ENCODE data around the gene LCE4A.

LCE4A gene

DNA sequence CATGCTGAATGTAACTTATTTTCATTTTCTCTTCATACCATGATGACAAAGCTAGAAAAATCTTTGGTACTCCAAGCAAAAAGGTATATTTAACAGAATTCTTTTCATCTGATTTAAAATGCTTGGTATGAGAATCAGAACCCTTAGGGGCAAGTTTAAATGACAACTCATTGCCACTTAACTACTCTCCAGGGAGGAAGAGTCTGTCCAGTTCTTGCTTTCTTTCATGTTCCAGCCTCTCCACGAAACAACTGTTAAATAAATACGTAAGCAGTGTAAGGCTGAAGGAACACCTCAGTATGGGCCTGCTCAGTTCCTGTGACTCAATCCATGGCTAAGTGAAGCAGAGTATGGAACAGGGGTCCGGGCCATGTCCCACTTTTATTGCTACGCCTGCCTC is 8.2 kb upstream of the LCE4A start:
- H3K9me3 ChIP-seq (ENCODE audit: control insufficient read depth, low read length) = no peaks in the 10 kb centered on the region
- H3K27me3 ChIP-seq (ENCODE audit: control insufficient read depth, insufficient read depth, low read length) = no peaks in the 10 kb centered on the region
- H3K4me3 ChIP-seq (ENCODE audit: low read length) = no peak overlapping the region
- no peak overlapping the region for H3K9ac ChIP-seq (ENCODE audit: low read length)
- H3K36me3 ChIP-seq (ENCODE audit: control insufficient read depth, insufficient read depth, low read length) = no peaks in the 10 kb centered on the region
- H3K4me1 ChIP-seq (ENCODE audit: control insufficient read depth, insufficient read depth, low read length) = no peaks in the 10 kb centered on the region

GRCh38 chr1:152718238-152718637 is 10.3 kb downstream of the LCE4A start:
- Histone ChIP-seq H3K4me1 (ENCODE audit: control insufficient read depth, insufficient read depth, low read length) (no peaks in the 10 kb centered on the region), H3K9ac (ENCODE audit: low read length) (no peak overlapping the region), H3K27me3 (ENCODE audit: control insufficient read depth, insufficient read depth, low read length) (no peaks in the 10 kb centered on the region), H3K4me3 (ENCODE audit: low read length) (no peak overlapping the region), H3K9me3 (ENCODE audit: control insufficient read depth, low read length) (no peaks in the 10 kb centered on the region), H3K36me3 (ENCODE audit: control insufficient read depth, insufficient read depth, low read length) (no peaks in the 10 kb centered on the region)

GRCh38 chr1:152725261-152725660 is 17.3 kb downstream of the LCE4A start:
- H3K9me3 ChIP-seq (ENCODE audit: control insufficient read depth, low read length) = no peaks in the 10 kb centered on the region
- no peak overlapping the region for H3K9ac ChIP-seq (ENCODE audit: low read length)
- H3K4me1 ChIP-seq (ENCODE audit: control insufficient read depth, insufficient read depth, low read length) = no peaks in the 10 kb centered on the region
- H3K36me3 ChIP-seq (ENCODE audit: control insufficient read depth, insufficient read depth, low read length) = no peaks in the 10 kb centered on the region
- H3K27me3 ChIP-seq (ENCODE audit: control insufficient read depth, insufficient read depth, low read length) = peaks cover 6% of the 10 kb centered on the region
- H3K4me3 ChIP-seq (ENCODE audit: low read length) = no peak overlapping the region

DNA sequence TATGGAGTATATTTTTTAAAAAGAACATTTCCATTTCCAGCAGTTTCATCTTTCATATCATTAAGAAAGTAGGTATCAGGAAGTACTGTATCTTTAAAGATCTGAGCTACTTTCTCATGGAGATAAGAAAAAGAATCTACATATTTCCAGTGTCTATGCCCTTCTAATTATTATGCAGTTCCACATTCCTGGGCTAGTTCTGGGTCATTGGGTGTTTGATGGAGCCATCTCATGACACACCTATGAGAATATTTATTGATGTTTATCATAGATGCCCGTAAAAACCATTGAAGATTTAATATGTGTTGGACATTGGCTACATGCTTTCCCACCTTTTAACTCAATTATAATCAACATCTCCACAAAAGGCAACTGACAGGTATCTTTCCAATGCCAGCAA is 21.0 kb downstream of the LCE4A start:
- H3K36me3 ChIP-seq (ENCODE audit: control insufficient read depth, insufficient read depth, low read length) = no peaks in the 10 kb centered on the region
- no peaks in the 10 kb centered on the region for H3K9me3 ChIP-seq (ENCODE audit: control insufficient read depth, low read length)
- no peak overlapping the region for H3K9ac ChIP-seq (ENCODE audit: low read length)
- no peaks in the 10 kb centered on the region for H3K4me1 ChIP-seq (ENCODE audit: control insufficient read depth, insufficient read depth, low read length)
- H3K4me3 ChIP-seq (ENCODE audit: low read length) = no peak overlapping the region
- H3K27me3 ChIP-seq (ENCODE audit: control insufficient read depth, insufficient read depth, low read length) = peaks cover 6% of the 10 kb centered on the region

GRCh38 chr1:152735648-152736047 is 27.7 kb downstream of the LCE4A start:
- Histone ChIP-seq H3K9ac (ENCODE audit: low read length) (no peak overlapping the region), H3K4me1 (ENCODE audit: control insufficient read depth, insufficient read depth, low read length) (no peaks in the 10 kb centered on the region), H3K36me3 (ENCODE audit: control insufficient read depth, insufficient read depth, low read length) (no peaks in the 10 kb centered on the region), H3K27me3 (ENCODE audit: control insufficient read depth, insufficient read depth, low read length) (no peaks in the 10 kb centered on the region), H3K4me3 (ENCODE audit: low read length) (no peak overlapping the region), H3K9me3 (ENCODE audit: control insufficient read depth, low read length) (no peaks in the 10 kb centered on the region)

DNA sequence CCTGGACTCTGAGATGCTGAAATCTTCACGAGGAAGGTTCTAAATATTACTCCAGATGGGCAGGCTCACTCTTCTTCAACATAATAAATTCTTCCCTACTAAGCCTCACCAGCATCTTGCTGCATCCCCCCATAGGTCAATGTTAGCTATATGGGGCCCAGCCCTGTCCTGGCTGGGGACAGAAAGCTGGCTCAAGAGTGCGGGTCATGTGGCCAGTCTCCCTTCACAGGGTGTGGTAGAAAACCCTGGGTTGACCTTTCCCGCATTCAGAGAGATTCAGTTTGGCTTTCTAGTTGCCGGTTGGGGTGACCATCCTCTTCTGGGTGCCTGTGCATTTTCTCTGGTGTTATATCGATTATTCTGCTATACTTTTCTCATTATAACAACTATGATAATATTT is 30.0 kb downstream of the LCE4A start:
- no peaks in the 10 kb centered on the region for H3K4me1 ChIP-seq (ENCODE audit: control insufficient read depth, insufficient read depth, low read length)
- no peaks in the 10 kb centered on the region for H3K9me3 ChIP-seq (ENCODE audit: control insufficient read depth, low read length)
- no peaks in the 10 kb centered on the region for H3K36me3 ChIP-seq (ENCODE audit: control insufficient read depth, insufficient read depth, low read length)
- H3K4me3 ChIP-seq (ENCODE audit: low read length) = no peak overlapping the region
- no peak overlapping the region for H3K9ac ChIP-seq (ENCODE audit: low read length)
- no peaks in the 10 kb centered on the region for H3K27me3 ChIP-seq (ENCODE audit: control insufficient read depth, insufficient read depth, low read length)

GRCh38 chr1:152739841-152740240 is 31.9 kb downstream of the LCE4A start:
- H3K9ac ChIP-seq (ENCODE audit: low read length) = no peak overlapping the region
- H3K36me3 ChIP-seq (ENCODE audit: control insufficient read depth, insufficient read depth, low read length) = no peaks in the 10 kb centered on the region
- H3K4me1 ChIP-seq (ENCODE audit: control insufficient read depth, insufficient read depth, low read length) = no peaks in the 10 kb centered on the region
- H3K4me3 ChIP-seq (ENCODE audit: low read length) = no peak overlapping the region
- H3K9me3 ChIP-seq (ENCODE audit: control insufficient read depth, low read length) = no peaks in the 10 kb centered on the region
- no peaks in the 10 kb centered on the region for H3K27me3 ChIP-seq (ENCODE audit: control insufficient read depth, insufficient read depth, low read length)

DNA sequence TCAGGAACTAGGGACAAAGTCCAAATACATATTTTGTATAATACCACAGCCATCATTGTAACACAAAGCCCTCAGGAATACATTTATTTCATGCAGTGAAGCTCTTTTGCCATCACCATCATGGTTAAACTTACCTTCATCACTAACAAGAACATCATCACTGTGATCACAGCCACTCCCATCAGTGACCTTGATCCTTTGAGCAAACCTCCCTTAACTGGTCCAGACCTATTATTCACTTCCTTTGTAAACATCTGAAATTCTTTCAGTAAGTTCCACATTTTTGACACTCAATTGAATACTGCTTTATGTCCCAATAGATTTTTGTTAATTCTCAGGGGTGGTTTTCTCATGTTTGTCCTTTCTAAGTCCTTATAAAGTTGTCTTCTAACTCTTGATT is 33.7 kb downstream of the LCE4A start:
- no peaks in the 10 kb centered on the region for H3K27me3 ChIP-seq (ENCODE audit: control insufficient read depth, insufficient read depth, low read length)

GRCh38 chr1:152743371-152744145 is 35.6 kb downstream of the LCE4A start:
- H3K9me3 ChIP-seq (ENCODE audit: control insufficient read depth, low read length) = no peaks in the 10 kb centered on the region
- H3K27me3 ChIP-seq (ENCODE audit: control insufficient read depth, insufficient read depth, low read length) = no peaks in the 10 kb centered on the region
- no peak overlapping the region for H3K4me3 ChIP-seq (ENCODE audit: low read length)
- no peak overlapping the region for H3K9ac ChIP-seq (ENCODE audit: low read length)
- no peaks in the 10 kb centered on the region for H3K4me1 ChIP-seq (ENCODE audit: control insufficient read depth, insufficient read depth, low read length)
- H3K36me3 ChIP-seq (ENCODE audit: control insufficient read depth, insufficient read depth, low read length) = no peaks in the 10 kb centered on the region

More for the DNA sequence above, 33.7 kb downstream of the LCE4A start:
- Histone ChIP-seq H3K4me1 (ENCODE audit: control insufficient read depth, insufficient read depth, low read length) (no peaks in the 10 kb centered on the region), H3K9ac (ENCODE audit: low read length) (no peak overlapping the region), H3K9me3 (ENCODE audit: control insufficient read depth, low read length) (no peaks in the 10 kb centered on the region), H3K4me3 (ENCODE audit: low read length) (no peak overlapping the region), H3K36me3 (ENCODE audit: control insufficient read depth, insufficient read depth, low read length) (no peaks in the 10 kb centered on the region)

GRCh38 chr1:152745289-152745704 is 37.3 kb downstream of the LCE4A start:
- no peak overlapping the region for H3K9ac ChIP-seq (ENCODE audit: low read length)
- no peak overlapping the region for H3K4me3 ChIP-seq (ENCODE audit: low read length)
- H3K9me3 ChIP-seq (ENCODE audit: control insufficient read depth, low read length) = no peaks in the 10 kb centered on the region
- no peaks in the 10 kb centered on the region for H3K27me3 ChIP-seq (ENCODE audit: control insufficient read depth, insufficient read depth, low read length)
- no peaks in the 10 kb centered on the region for H3K36me3 ChIP-seq (ENCODE audit: control insufficient read depth, insufficient read depth, low read length)
- H3K4me1 ChIP-seq (ENCODE audit: control insufficient read depth, insufficient read depth, low read length) = no peaks in the 10 kb centered on the region

GRCh38 chr1:152745765-152746444 is 37.9 kb downstream of the LCE4A start:
- no peak overlapping the region for H3K9ac ChIP-seq (ENCODE audit: low read length)
- no peaks in the 10 kb centered on the region for H3K36me3 ChIP-seq (ENCODE audit: control insufficient read depth, insufficient read depth, low read length)
- no peaks in the 10 kb centered on the region for H3K27me3 ChIP-seq (ENCODE audit: control insufficient read depth, insufficient read depth, low read length)
- H3K4me1 ChIP-seq (ENCODE audit: control insufficient read depth, insufficient read depth, low read length) = no peaks in the 10 kb centered on the region
- no peak overlapping the region for H3K4me3 ChIP-seq (ENCODE audit: low read length)
- no peaks in the 10 kb centered on the region for H3K9me3 ChIP-seq (ENCODE audit: control insufficient read depth, low read length)

DNA sequence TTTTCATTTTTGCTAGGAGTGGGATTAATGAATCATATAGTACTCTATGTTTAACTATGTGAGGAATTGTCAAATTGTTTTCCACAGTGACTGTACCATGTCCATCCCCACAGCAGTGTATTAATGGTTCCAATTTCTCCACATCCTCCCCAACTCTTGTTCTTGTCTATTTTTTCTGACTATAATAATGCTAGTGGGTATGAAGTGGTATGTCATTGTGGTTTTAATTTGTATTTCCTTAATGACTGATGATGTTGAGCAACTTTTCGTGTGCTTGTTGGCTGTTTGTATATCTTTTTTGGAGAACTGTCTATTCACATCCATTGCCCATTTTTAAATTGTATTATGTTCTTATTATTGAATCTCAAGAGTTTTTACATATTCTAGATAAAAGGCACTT is 39.9 kb downstream of the LCE4A start:
- Histone ChIP-seq H3K4me3 (ENCODE audit: low read length) (no peak overlapping the region), H3K9me3 (ENCODE audit: control insufficient read depth, low read length) (no peaks in the 10 kb centered on the region), H3K4me1 (ENCODE audit: control insufficient read depth, insufficient read depth, low read length) (no peaks in the 10 kb centered on the region), H3K9ac (ENCODE audit: low read length) (no peak overlapping the region), H3K36me3 (ENCODE audit: control insufficient read depth, insufficient read depth, low read length) (no peaks in the 10 kb centered on the region), H3K27me3 (ENCODE audit: control insufficient read depth, insufficient read depth, low read length) (no peaks in the 10 kb centered on the region)
